Lung (tissue), 12 donors: Measurements from ENCODE around the gene LGR5. TPM values are rescaled to one million over a fixed set of nuclear protein-coding genes. Genes with fewer than 3 reads are reported as not detected.

Experiments
- ATAC-seq: fragments of 200-7000 bp; cut with Tn5 transposase; one replicate; pipeline ENCODE4 v1.9.1; 2020; ENCODE audit warnings: moderate number of reproducible peaks; ENCODE audit not compliant: insufficient read depth, low FRiP score
- DNase-seq, 3 donors: peaks; one replicate each; pipeline ENCODE4 v3.0.0-alpha.2; 2013 to 2017
- H3K27ac ChIP-seq, 2 donors: one replicate each; pipeline ENCODE4 v1.5.1; 2013; ENCODE audit warnings: mild to moderate bottlenecking in 2 of 2, moderate library complexity in 2 of 2, control low read depth in 1 of 2, inconsistent platforms in 1 of 2, low read depth in 1 of 2, low read length in 1 of 2
- H3K27me3 ChIP-seq, 3 donors: one replicate each; pipeline ENCODE4 v1.5.1; 2013; ENCODE audit warnings: low read length in 2 of 3; ENCODE audit not compliant: control insufficient read depth in 3 of 3, insufficient read depth in 3 of 3
- H3K36me3 ChIP-seq, 4 donors: one replicate each; pipeline ENCODE4 v1.5.1; 2013; ENCODE audit warnings: low read length in 4 of 4, mild to moderate bottlenecking in 1 of 4, moderate library complexity in 1 of 4; ENCODE audit not compliant: control insufficient read depth in 4 of 4, insufficient read depth in 4 of 4
- H3K4me1 ChIP-seq, 5 donors: one replicate each; pipeline ENCODE4 v1.5.1; 2013; ENCODE audit warnings: low read length in 5 of 5, mild to moderate bottlenecking in 2 of 5, moderate library complexity in 1 of 5; ENCODE audit not compliant: control insufficient read depth in 5 of 5, insufficient read depth in 5 of 5
- H3K4me3 ChIP-seq: one replicate; pipeline ENCODE4 v1.5.1; 2013; ENCODE audit warnings: mild to moderate bottlenecking, control low read depth, moderate library complexity
- H3K9ac ChIP-seq, 2 donors: one replicate each; pipeline ENCODE4 v1.5.1; 2013; ENCODE audit warnings: low read length in 2 of 2, control low read depth in 1 of 2; ENCODE audit not compliant: insufficient read depth in 1 of 2
- H3K9me3 ChIP-seq, 4 donors: one replicate each; pipeline ENCODE4 v1.5.1; 2013; ENCODE audit warnings: low read length in 3 of 4, mild to moderate bottlenecking in 1 of 4, moderate library complexity in 1 of 4; ENCODE audit not compliant: control insufficient read depth in 4 of 4, insufficient read depth in 3 of 4
- WGBS, 2 donors: extraction: QIAGEN DNeasy Blood & Tissue Kit; methylation state at CpG; one replicate each; pipeline ENCODE4 v1.1.7; 2013; 5-methylcytosine and 5-hydroxymethylcytosine counted together
- polyA plus RNA-seq, 2 donors: library from polyadenylated mRNA; stranded (reverse); fragments of 200-250 nt; gene quantifications; one replicate each; pipeline ENCODE4 v1.2.1, GENCODE V29; 2013
- total RNA-seq, 2 donors: library from RNA; depleted of rRNA in 1 of 2; stranded (reverse); fragments of >200 nt in 1 of 2; gene quantifications; one replicate each; pipeline ENCODE4 v1.2.1, GENCODE V29; 2014 to 2021
- TF ChIP-seq, protein P1 (sequence below): IDR thresholded peaks from 2 replicates; pipeline ENCODE4 v1.5.1; 2012; ENCODE audit warnings: mild to moderate bottlenecking; ENCODE audit errors: control extremely low read depth, extremely low read depth
- donor health status: control.
- donor health status: control.
- donor health status: Bipolar disorder and iron deficiency.
- donor health status: healthy.
- donor health status: DM: yes; HTN: yes; CAD: no.

LGR5 gene
- total and polyA plus RNA-seq, 4 donors = 0.06 to 1.4 (median 0.21) TPM

DNA sequence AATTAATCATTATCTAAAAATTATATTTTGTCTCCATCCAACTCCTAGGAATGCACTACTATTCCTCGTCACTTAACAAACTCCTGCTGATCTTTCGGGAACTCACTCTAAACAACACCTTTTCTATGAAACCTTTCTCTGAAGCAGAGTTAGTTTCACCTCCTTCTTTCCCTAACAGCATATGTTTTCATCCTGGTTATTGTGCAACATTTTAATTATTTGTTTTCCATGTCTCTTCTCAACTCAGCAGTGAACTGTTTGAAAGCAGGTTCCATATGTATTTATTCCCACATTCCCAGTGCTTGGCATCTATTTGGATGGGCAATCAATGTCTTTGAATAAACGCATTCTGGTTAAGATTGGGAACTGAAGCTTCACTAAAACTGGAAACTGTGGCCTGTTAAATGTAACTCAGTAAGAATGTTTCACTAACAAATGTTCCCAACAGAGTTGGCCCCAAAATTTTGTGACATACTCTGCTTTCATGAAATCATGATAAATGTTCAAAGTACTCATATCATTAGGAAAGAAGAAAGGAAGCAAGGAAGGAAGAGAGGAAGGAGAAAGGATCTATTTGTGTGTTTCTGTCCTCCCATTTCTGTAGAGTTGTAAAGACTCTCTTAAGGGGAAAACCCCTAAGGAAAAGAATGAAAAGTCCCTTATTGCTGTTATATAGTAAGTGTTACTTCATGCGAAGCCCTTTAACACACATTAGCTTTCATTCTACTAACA lies 13.9 kb upstream of the LGR5 start:
- H3K27me3 ChIP-seq = peaks cover 0 to 5% (median 0%) of the 10 kb centered on the region in 3 donors
- peaks cover 0 to 4% (median 0%) of the 10 kb centered on the region in 4 donors for H3K9me3 ChIP-seq
- DNase-seq (no peak), ATAC-seq (no peak)
- TF ChIP-seq, protein P1, sequence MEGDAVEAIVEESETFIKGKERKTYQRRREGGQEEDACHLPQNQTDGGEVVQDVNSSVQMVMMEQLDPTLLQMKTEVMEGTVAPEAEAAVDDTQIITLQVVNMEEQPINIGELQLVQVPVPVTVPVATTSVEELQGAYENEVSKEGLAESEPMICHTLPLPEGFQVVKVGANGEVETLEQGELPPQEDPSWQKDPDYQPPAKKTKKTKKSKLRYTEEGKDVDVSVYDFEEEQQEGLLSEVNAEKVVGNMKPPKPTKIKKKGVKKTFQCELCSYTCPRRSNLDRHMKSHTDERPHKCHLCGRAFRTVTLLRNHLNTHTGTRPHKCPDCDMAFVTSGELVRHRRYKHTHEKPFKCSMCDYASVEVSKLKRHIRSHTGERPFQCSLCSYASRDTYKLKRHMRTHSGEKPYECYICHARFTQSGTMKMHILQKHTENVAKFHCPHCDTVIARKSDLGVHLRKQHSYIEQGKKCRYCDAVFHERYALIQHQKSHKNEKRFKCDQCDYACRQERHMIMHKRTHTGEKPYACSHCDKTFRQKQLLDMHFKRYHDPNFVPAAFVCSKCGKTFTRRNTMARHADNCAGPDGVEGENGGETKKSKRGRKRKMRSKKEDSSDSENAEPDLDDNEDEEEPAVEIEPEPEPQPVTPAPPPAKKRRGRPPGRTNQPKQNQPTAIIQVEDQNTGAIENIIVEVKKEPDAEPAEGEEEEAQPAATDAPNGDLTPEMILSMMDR = no peak
- WGBS, 2 donors = 92 to 95% methylated on average over 4 of the region's 4 CpGs
- H3K4me1 ChIP-seq = no peaks in the 10 kb centered on the region
- no peak overlapping the region for H3K9ac ChIP-seq
- no peak overlapping the region for H3K4me3 ChIP-seq
- H3K36me3 ChIP-seq = no peaks in the 10 kb centered on the region
- no peak overlapping the region for H3K27ac ChIP-seq

DNA sequence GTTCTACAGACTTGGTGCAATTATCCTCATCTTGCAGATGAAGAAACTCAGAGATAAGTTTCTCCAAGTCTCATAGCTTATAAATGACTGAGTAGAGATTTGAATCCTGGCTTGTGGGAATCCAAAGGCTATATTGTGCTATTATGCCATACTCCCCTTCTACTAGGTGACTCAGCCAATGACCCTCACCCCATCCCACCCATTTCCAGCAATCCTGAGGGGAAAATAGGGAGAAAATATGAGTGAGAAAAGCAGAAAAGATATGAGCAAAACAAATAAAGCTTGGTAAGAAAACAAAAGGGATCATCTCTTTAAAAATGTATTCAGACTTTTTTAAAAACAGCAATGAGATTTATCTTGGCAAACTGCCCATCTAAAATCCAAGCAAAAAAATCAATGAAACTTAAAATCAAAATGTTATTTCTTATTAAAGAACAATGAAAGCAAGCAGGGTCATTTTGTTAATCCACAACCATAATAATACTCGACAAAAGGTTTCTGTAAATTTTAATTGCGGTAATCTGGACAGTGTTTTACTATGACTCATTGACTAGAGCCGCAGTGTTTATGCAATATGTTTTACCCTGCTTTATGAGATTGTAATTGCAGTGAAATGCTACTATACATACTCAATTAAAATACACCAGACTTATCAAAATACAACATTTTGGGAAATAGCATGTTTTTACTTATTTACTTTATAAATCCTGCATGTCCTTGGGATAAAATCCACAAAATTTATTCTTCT lies 13.1 kb upstream of the LGR5 start:
- Histone ChIP-seq H3K4me1 (no peaks in the 10 kb centered on the region), H3K9me3 (no peaks in the 10 kb centered on the region), H3K36me3 (no peaks in the 10 kb centered on the region), H3K27ac (no peak overlapping the region), H3K27me3 (peaks cover 0 to 5% (median 0%) of the 10 kb centered on the region in 3 donors), H3K9ac (no peak overlapping the region), H3K4me3 (no peak overlapping the region)
- WGBS, 2 donors = 87 to 91% methylated on average over 3 of the region's 3 CpGs
- DNase-seq (no peak), ATAC-seq (no peak)
- TF ChIP-seq, protein P1 = no peak

DNA sequence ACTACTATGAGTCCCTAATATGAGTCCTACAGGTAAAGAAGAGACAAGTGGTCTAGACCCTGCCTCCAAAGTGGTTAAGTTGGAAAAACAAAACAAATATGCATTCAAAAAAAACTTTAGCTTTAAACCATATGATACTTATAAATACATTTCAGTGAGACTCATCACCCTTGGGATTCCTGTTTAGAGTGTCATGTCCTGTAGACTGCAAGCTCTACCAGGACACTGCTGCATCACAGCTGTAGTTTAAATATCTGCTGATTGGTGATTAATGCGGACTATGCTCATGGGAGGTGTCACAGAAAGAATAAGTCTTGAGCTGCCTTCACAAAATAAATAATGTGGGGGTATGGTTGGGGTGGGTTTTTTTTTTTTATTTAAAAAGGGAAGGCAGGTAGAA lies 8.8 kb upstream of the LGR5 start:
- TF ChIP-seq, protein P1 = no peak
- no peak overlapping the region for H3K9ac ChIP-seq
- peaks cover 0 to 4% (median 0%) of the 10 kb centered on the region in 4 donors for H3K9me3 ChIP-seq
- no peak overlapping the region for H3K4me3 ChIP-seq
- H3K4me1 ChIP-seq = no peaks in the 10 kb centered on the region
- H3K36me3 ChIP-seq = no peaks in the 10 kb centered on the region
- WGBS, 2 donors = 96 to 97% methylated on average over 1 of the region's 1 CpG
- H3K27ac ChIP-seq = no peak overlapping the region
- peaks cover 0 to 2% (median 0%) of the 10 kb centered on the region in 3 donors for H3K27me3 ChIP-seq
- DNase-seq (no peak), ATAC-seq (no peak)
